Measurements from ENCODE around the gene ZSWIM3. TPM values are rescaled to one million over a fixed set of nuclear protein-coding genes. Genes with fewer than 3 reads are reported as not detected.
A peak's percentile ranks its signal among the peaks of the same experiment; 100 is the strongest.

The ZSWIM3 gene
- 1 to 10 TPM in 4 of 6 donors, under 1 TPM in 2; 0.46 to 2.2 (median 1.1) TPM for total RNA-seq
- polyA plus RNA-seq = 1 to 10 TPM; 1.4 to 1.9 TPM

DNA sequence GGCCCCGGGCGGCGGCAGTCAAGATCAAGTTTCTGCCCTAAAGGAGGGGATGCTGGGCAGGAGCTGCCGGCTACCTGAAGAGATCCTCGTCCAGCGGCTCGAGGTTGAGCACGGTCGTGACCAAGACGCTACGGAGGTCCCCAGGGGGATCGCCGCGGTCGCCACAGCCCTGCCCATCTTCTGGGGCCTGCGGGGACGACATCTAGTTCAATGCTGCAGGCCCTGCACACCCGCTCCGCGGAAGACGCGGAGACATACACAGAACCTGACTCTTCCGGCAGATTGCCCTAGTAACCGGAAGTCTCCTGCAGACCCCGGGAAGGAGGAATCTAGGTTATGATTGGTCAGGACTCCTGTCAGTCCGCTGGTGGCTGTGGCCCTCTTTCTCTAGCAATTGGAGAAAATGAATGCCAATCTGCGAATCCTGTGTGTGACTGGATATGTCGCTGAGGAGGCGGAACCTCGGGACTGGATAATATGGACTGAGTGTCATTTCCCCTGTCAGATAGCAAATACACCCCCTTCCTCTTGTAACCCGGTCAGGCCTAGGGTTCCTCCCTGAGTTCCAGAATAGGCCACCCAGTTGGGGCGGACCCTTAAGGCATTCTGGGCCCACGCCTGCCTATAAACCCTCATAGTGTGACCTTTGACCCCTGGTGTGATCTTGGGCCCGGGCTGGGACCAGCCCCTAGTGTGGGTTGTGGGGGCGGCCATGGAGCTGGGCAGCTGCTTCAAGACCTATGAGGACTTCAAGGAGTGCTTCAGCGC is at the start of gene ZSWIM3, which contains the start of gene ACOT8:
Gene ZSWIM3, plus strand, starts transcription at position 501 of the 768 bp plus-strand sequence. Its CDS starts 212 bp downstream, at position 713.
Gene ACOT8, minus strand, starts transcription at position 279 of the 768 bp plus-strand sequence. Its CDS starts 77 bp downstream, at position 202.
- Histone ChIP-seq H3K4me3 (peak within 1 kb of the TSS; percentile 65 to 88 (median 80)), H3K27ac (peak within 1 kb of the TSS; percentile 40 to 69 (median 59)), H3K9me3 (no peaks in the 10 kb centered on the region), H3K36me3 (no peaks in the 10 kb centered on the region), H3K4me1 (peaks cover 13 to 21% (median 14%) of the 10 kb centered on the region in 3 donors), H3K27me3 (no peaks in the 10 kb centered on the region)
- DNase-seq (peak; percentile 77 to 99 (median 94)), FAIRE-seq (peak; percentile 37), ATAC-seq (peak; percentile 98 to 100 (median 98))
- TF ChIP-seq, protein P1, sequence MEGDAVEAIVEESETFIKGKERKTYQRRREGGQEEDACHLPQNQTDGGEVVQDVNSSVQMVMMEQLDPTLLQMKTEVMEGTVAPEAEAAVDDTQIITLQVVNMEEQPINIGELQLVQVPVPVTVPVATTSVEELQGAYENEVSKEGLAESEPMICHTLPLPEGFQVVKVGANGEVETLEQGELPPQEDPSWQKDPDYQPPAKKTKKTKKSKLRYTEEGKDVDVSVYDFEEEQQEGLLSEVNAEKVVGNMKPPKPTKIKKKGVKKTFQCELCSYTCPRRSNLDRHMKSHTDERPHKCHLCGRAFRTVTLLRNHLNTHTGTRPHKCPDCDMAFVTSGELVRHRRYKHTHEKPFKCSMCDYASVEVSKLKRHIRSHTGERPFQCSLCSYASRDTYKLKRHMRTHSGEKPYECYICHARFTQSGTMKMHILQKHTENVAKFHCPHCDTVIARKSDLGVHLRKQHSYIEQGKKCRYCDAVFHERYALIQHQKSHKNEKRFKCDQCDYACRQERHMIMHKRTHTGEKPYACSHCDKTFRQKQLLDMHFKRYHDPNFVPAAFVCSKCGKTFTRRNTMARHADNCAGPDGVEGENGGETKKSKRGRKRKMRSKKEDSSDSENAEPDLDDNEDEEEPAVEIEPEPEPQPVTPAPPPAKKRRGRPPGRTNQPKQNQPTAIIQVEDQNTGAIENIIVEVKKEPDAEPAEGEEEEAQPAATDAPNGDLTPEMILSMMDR (IDR thresholded peaks at IDR 0.05) = no peak
- intact Hi-C loops (cut with DNase I) = no loop called here
- 1% methylated on average over 35 to 36 of the region's 36 CpGs for WGBS, 2 donors

DNA sequence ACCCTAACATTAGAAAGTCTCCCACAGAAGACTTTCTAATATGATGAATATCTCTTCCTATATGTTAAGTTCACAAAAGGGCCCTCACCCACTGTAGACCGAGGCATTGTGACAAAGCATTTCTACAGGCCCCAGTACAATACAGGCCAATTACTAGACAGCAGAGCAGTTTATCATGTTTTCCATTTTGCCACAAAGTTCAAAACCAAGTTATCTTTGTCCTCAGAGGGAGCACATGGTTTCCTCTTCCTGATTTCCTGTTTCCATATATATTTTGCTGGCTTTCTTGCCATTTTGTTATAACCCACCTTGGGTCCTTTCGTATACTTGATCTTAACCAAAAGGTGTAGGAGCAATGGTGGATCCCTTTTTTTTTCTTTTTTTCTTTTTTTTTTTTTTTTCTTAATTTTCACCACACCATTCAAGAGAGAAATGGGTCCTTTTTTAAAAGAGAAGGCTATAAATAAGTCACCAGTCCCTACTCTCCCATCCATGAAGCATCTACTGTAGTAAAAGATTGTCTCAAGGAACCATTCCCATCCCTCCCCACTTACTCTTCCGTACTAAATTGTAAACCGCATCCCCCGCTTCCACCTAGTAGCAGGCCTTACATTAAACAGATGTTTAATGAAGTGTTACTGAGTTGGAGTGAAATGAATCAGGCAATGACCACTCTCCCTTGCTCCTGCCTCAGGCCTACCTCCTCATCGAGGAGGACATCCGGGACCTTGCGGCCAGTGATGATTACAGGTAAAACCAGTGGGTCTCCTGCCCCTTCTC is 47.0 kb upstream of the ZSWIM3 start:
- TF ChIP-seq, protein P1 (IDR thresholded peaks at IDR 0.05) = no peak
- peaks cover 0 to 33% (median 13%) of the 10 kb centered on the region in 3 donors for H3K36me3 ChIP-seq
- no peak for FAIRE-seq
- intact Hi-C loops (cut with DNase I) = no loop called here
- no peaks in the 10 kb centered on the region for H3K9me3 ChIP-seq
- H3K27me3 ChIP-seq = no peaks in the 10 kb centered on the region
- ATAC-seq = no peak
- no peak overlapping the region for H3K27ac ChIP-seq
- 93 to 96% methylated on average over 8 of the region's 8 CpGs for WGBS, 2 donors
- no peak for DNase-seq
- H3K4me3 ChIP-seq = no peak overlapping the region
- peaks cover 0 to 5% (median 0%) of the 10 kb centered on the region in 3 donors for H3K4me1 ChIP-seq

DNA sequence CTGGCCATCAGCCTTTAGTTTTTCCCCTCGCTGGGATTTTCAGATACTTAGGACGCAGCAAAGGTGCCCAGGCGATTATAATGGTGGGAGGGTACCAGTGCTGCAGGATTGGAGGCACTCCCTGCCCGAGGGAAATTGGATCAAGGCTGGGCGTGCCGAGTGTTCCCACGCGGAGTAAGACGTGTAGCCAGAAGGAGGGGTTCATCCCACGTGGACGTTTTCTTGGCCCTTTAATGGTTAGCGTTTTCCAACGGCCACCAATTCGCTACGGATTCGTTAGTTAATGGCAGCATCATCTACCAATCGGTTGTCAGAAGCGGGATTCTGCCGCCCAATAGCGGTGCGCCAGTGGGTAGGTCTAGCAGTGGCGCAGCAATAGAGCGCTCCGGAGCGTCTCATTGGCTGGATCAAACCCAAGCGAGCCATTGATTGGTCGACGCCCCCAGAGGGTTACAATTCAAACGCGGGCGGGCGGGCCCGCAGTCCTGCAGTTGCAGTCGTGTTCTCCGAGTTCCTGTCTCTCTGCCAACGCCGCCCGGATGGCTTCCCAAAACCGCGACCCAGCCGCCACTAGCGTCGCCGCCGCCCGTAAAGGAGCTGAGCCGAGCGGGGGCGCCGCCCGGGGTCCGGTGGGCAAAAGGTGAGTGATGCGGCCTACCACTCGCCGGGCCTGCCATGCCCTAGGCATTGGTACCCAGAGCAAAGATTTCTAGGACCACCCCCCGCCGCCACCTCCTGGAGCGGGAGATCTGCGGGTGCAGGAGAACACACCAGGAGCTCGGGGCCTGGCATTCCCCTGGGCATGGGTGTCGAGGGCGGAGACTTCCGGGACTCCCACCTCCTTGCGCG is 45.0 kb upstream of the ZSWIM3 start, which contains the start of gene UBE2C:
Gene UBE2C, plus strand, starts transcription at position 488 of the 849 bp plus-strand sequence. Its CDS starts 52 bp downstream, at position 540.
- Histone ChIP-seq H3K9me3 (no peaks in the 10 kb centered on the region), H3K27me3 (no peaks in the 10 kb centered on the region), H3K4me1 (peaks cover 0 to 5% (median 0%) of the 10 kb centered on the region in 3 donors), H3K4me3 (peak within 1 kb of the TSS; percentile 47 to 61 (median 54)), H3K36me3 (peaks cover 0 to 23% (median 10%) of the 10 kb centered on the region in 3 donors), H3K27ac (peak within 1 kb of the TSS in 1 of 4 donors; percentile 20)
- FAIRE-seq (peak; percentile 94), ATAC-seq (peak; percentile 98 to 100 (median 99)), DNase-seq (peak; percentile 91 to 99 (median 98))
- intact Hi-C loops (cut with DNase I) = no loop called here
- TF ChIP-seq, protein P1 (IDR thresholded peaks at IDR 0.05) = no peak
- WGBS, 2 donors = 1% methylated on average over 55 to 65 of the region's 65 CpGs

DNA sequence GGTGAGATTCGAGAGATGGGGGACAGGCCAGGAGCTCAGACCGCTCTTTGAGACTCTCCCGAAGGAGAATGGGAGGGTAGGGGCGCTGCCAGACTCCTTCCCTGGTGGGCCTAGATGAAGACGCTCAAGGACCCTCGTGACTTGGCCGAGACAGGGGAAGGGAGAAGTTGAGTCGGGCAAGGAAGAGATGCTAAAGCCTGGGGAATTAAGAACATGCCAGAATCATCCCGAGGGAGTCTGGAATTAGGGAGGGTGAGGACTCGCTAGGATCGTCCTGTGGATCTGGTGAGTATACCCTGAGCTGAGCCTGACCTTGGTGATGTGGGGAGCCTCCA is 44.4 kb upstream of the ZSWIM3 start:
- H3K27ac ChIP-seq = no peak overlapping the region
- peaks cover 0 to 23% (median 10%) of the 10 kb centered on the region in 3 donors for H3K36me3 ChIP-seq
- TF ChIP-seq, protein P1 (IDR thresholded peaks at IDR 0.05) = no peak
- H3K4me3 ChIP-seq = peak overlapping the region in 3 of 4 donors; percentile 47 to 57 (median 51)
- FAIRE-seq (no peak), ATAC-seq (no peak), DNase-seq (no peak)
- intact Hi-C loops (cut with DNase I) = no loop called here
- H3K27me3 ChIP-seq = no peaks in the 10 kb centered on the region
- whole genome bisulfite sequencing, 2 donors = 9 to 10% methylated on average over 11 of the region's 11 CpGs
- H3K4me1 ChIP-seq = peaks cover 0 to 5% (median 0%) of the 10 kb centered on the region in 3 donors
- H3K9me3 ChIP-seq = no peaks in the 10 kb centered on the region
